Measurements from ENCODE around the gene CCNI.

- TF ChIP-seq CTCF (conservative IDR thresholded peaks at IDR 0.05): no peak
- no peak for TF ChIP-seq ZFX (IDR thresholded peaks at IDR 0.05)
Observed at GRCh38 chr4:77097611-77098010, 21.8 kb upstream of the CCNI start.
